GM18508 (cell line): ENCODE results near the gene GATA5.

Experiments
- ATAC-seq: cut with Tn5 transposase; IDR thresholded peaks from one replicate; pipeline ENCODE4 v1.9.1; 2021; ENCODE audit warnings: moderate number of reproducible peaks; ENCODE audit not compliant: insufficient read depth, unreplicated experiment

GATA5 gene

DNA sequence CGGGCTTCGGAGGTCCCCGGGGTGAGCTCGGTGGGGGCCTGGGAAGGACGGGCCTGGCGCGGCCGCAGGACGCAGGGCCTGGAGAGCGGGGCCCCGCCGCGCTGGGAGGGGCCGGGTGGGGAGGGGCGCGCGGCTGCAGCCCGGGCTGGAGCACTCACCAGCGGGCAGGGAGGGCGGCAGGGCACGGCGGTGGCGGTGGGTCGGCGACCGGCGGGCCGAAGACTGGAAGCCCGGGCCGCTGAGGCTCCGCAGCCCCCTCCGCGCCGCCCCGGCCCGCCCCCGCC, at the start of gene GATA5:
Gene GATA5 (minus strand): TSS at position 224 of the 284 bp plus-strand sequence. CDS start 474 bp downstream, outside the sequence.
- no peak for ATAC-seq

DNA sequence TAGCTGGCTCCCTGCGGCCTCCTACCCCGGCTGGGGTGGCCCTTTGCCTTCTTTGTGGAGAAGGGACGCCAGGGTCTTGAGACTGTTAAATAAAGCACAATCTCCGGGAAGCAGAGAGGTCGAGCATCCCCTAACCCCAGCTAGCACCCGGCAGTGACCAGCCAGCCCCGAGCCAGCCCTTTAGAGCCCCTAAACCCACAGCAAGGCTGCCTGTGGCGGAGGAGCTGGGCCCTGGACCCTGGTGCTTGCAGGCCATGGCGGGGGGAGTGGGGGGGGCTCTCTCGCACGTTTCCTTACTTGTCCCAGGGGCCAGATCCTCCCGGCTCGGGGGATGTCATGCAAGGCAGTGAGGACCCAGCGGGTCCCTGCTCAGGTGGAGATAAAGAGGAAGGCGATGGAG, 49.2 kb upstream of the GATA5 start:
- ATAC-seq = no peak

DNA sequence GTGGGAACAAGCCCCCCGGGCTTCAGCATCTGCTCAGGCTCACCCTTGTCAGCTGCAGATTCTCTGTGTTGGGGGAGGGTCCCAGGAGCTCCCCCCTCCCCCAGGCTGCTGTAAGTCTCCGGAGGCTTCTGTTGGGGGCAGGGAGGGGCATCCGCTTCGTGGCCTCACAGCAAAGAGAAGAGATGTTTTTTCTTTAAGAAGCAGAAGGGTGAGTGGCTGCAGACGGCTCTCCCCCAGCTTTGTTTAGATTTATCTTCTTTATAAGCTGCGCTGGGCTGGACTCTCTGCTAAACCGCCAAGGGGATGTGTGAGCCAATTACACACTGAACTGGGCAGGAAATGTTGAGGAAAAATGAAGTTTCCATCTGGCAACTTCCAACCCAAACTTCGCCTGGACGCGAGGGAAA, 48.7 kb upstream of the GATA5 start:
- no peak for ATAC-seq

DNA sequence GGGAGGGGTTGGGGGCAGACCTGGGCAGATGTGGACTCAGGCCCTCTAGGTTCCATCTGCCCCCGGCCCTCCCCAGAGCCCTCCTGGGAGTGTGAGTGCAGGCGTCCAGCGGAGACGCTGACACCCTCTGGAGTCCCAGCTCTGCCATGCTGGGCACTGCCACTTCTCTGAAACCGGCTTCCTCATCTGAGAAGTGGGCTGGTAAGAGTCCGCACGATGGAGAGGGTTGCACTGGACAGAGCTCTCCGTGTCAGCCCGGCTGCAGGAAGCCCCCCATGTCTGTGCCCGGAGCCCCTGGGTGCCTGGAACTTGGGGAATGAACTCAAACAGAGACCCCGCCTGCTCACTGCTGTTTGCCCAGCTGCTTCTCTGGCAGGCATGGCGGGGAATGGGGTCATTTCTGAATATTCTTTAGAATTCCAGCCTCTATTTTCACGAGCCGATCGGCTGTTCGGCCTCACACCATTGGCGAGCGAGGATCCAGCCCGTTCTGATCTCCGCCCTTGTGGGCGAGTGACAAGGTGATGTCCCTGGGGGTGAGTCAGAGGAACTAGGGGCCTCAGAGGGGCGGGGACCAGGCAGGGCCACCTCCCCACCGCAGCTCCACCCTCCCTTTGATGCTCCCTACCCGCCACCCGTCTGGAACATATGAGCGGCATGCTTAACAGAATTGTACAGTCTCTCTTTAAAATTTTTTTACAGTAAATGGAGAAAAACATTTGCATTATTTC, 47.8 kb upstream of the GATA5 start:
- ATAC-seq = no peak

- no peak for ATAC-seq
Measured at GRCh38 chr20:62522748-62523396, 47.1 kb upstream of the GATA5 start.

DNA sequence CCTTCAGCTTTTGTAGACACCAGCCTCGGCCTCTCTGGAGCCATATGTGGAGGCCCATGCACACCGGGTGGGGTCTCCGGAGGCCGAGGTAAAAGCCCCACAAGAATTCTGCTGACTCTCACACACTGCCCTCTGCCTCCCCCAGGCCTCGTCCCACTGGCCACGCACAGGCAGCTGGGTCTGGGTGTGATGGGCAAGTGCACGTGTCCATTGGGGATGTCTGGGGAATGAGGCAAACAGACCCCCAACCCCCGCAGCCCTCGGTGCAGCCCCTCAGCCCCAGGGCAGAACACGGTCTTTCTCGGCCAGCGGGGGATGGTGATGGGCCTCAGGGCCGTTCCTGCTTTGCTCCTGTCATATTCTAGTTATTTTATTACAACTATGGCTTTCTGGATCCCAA, 44.0 kb upstream of the GATA5 start:
- no peak for ATAC-seq

DNA sequence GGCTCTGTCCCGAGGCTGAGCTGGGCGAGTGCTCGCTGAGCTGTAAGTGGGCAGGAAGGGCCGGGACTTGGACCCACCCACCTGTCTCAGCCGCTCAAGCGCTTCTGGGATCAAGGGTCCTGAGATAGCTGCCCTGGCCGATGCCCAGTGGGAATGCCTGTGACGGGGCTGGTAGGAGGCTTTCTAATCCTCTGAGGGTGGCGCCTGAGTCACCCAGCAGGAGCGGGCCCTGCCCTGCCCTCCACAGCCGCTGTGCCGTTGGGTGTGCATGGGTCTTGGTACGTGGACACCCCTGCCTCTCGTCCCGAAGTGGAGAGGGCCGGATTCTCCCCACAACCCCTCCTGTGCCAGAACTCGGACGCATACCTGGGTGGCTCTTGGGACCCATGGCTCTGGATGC, 43.1 kb upstream of the GATA5 start:
- no peak for ATAC-seq

DNA sequence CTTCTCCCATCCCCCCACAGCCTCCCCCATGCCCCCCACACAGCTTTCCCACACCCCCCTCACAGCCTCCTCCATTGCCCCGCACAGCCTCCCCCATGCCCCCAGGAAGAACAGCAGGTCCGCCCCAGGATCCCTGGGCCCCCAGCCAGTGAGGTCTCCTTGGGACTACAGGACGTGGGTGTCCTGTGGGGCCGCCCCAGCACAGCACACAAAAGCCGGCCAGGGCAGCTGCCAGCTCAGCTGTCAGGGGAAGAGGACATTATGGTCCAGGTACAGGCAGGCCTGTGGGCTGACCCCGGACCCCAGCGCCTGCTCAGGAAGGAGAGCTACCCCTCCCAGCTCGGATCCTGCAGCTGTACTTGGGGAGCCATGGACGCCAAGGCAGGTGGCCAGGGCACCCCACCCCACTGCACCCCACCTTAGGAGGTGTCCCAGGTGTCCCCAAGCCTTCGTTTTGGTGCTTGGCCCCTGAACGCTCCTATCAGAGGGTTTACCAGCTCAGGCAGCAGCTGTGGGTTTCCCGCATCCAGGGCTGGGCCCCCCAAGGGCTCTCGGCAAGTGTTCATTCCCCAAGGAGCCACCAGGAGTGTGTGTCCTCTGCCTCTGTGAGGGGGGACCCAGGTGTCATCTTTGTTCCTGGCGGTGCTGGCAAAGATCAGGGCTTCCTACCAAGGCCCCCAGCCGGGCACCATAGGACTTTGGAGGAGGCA, 42.3 kb upstream of the GATA5 start:
- ATAC-seq = no peak

DNA sequence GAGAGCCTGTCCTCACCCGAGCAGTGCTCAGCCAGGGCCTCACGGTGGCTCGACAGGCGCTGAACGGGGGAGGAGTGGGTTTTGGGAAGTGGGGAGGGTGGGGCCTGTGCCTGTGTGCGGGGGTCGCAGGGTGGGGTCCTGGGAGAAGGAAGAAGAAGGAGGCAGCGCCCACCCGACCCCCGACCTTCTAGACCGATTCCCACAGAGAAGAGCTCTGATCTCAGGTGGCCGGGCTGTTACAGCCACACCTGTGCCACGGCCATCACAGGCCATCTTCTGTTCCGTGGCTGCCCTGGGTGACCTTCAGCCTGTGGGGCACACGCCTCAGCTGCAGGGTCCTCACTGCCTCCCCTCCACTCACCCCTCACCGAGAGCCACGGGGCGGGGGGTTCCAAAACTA, 41.4 kb upstream of the GATA5 start:
- ATAC-seq = no peak

DNA sequence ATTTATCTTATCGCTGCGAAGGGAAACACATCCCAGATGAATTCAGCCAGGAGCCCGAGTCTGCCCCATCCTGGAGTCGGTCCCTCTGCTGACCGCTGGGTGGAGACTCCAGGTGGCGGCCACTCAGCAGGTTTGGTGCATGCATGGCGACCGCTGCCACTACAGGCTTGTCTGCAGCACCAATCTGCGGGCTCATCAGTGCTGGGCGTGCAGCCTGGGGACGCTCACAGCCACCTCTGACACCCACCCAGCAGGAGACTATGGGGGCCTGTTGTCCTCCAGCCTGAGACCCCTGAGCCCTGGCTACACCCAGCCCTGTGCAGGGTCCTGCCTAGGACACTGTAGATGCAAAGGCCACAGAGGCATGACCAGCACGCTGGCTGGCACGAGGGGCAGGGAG, 40.5 kb upstream of the GATA5 start:
- ATAC-seq = no peak

DNA sequence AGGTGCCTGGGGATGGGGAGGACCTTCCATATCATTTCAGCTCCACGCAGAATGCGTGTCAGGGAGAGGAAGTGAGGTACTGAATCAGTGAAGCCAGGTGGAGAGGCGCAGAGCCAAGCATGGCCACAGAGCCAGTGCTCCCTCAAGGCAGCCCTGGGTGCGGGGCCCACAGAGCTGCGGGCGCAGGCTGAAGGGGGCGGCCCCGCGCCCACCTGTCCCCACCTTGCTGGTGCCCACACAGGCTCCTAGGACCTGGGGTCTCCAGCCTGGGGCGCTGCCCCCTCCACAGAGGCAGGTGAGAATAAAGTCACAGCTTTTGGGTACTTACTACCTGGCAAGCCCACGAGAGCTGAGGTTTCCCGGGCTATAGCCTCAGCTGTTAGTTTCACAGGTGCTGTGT, 40.0 kb upstream of the GATA5 start:
- no peak for ATAC-seq

DNA sequence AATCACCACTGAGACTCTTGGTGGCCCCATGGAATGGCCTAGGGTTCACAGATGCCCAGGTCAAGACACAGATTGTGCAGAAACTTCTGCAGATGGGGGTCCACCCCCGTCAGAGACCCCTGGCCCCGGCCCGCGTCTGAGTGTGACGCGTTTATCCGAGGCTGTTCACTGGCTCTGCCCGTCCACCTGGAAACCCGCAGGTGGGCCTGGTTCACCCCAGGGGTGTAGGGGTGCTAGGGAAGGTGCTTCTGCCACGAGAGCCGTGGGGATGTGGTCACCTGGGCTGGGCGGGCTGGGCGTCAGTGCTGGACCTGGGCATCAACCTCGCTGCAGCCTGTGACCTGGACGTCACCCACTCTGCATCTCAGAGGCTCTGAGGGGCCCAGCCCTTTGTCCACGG, 39.5 kb upstream of the GATA5 start:
- no peak for ATAC-seq

- no peak for ATAC-seq
Measured at GRCh38 chr20:62513991-62514390, 38.2 kb upstream of the GATA5 start.

DNA sequence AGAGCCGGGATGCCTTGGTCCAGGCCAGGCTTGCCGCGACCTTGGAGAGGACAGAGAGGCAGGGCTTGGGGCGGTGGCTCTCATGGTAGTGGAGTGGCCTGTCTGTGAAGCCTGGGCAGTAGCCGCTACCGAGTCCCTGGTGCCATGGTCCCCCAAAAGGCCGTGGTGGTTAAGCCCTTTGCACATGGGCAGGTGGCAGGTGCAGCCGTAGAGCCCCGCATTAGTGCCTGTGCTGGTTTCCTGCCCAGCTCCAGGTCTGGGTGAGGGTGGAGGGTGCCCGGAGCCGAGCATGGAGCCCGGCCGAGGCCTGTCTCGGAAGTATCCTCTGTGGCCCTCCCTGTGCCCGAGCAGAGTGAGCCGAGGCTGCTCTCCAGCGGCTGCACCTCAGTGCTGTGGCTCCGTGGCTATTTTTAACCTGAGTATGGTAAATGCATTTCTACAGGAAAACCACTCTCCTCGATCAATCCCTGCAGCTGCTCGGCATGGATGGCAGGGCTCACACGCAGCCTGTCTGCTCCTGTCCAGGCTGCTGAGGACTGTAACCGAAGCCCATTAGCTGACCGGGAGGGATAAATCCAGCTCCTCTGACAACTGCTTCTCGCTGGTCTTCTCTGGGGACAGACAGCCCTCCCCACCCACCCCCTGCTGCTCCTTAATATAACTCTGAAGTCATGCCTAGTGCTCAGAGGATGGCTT, 36.3 kb upstream of the GATA5 start:
- no peak for ATAC-seq

DNA sequence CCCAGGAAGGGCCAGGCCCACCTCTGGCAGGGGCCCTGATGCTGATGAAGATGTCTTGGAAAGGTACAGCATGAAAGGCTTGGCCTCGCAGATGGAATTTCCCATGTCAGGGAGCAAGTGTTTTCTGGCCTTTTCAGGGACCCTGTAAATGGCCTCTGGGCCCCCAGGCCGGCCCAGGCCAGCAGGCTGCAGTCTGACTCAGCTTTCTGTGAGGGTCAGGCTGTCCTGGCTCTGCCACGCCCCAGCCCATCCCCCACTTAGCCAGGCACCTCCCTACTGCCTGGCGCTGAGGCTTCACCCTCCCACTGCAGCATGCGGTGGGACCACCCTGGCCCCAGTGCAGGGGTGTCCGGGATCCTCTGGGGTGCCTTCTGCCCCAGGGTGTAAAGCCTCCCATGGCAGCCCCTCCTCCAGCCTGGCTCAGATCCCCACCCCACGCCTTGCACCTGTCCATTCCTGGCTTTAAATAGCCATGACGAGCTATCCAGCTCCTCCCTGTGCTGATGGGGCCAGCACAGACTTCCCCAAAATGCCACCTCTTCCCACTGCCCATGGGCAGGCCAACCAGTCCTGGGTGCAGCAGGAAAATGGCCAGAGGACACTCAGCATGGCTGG, 35.6 kb upstream of the GATA5 start:
- ATAC-seq = no peak

DNA sequence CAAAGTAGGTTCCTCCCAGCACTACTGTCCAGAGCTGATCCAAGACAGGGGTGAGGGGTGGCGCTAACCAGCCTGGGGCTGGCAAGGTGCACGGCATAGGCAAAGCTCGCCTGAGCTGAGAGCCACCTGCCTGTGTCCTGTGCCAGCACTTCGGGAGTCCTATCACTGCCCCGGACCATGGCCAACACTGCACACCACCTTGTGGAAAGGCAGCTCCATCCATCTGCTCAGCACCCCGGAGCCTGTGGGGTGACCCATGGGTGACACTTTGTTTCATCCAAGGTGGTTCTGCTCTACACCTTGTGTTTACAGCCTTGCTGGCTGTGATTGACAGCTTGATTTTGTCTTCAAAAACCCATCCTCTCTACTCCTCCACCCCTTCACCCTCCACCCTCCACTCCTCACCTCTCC, 32.9 kb upstream of the GATA5 start:
- ATAC-seq = no peak

DNA sequence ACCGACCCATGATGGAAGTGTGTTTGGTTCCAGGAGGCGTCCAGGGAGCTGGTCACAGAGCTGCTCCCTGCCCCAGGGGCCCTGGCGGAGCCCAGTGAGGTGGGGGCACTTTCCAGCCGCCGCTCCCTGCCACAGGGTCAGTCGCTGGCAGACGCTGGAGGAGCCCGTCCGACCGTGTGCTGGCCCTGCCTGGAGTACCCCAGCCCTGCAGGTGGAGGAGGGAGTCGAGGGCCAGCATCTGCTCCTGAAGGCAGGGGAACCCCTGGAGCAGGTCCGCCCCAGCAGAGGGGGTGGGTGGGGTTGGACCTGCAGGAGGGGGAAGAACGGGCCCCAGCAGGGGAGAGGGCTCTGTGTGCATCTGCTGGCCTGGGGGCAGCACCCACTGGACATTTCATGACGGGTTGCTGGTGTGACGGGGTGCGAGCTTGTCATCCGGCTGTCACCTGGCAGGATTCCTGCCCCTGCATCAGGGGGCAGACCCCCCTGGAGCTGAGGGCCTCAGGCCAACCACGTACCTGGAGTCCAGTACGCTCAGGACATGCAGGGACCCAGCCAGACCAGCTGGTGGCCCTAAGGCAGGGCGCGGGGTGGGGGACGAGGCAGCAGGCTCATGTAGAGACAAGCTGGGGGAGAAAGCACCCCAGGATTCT, 32.3 kb upstream of the GATA5 start:
- ATAC-seq = no peak

- ATAC-seq = no peak
Measured at GRCh38 chr20:62507323-62507722, 31.5 kb upstream of the GATA5 start.

DNA sequence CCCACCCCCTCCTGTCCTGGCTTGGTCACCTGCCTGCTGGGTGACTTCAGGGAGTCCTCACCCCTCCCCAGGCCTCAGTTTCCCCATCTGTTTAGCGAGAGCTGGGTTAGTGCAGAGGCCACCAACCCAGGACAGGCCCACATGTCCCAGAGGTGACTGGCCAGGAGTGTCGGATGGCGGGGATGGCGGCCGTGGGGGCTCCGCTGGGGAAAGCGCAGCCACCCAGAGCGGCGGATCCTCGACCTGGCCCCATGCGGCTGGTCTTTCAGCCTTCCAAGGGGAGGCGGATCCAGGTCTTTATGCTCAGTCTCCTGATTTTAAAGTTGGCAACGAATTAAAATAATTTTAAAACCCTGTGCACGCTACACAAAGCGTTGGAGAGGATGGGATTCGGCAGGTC, 31.0 kb upstream of the GATA5 start:
- ATAC-seq = no peak

DNA sequence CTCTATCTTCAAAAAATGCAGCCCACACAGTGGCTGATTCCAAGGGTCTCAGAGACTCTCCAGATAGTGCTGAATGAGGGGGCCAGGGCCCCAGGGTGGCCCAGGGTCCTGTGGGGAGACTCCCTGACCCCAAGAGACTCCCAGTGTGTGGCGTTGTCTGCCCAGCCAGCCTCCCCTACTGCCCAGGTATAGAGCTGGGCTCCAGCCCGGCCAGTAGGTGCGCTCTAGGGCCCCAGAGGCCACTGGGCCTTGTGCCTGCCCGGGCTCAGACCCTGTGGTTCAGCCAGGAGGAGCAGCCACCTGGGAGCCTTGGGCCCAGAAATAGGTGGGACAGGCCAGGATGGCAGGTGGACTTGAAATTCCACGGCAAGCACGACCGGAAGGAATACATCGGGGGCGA, 30.3 kb upstream of the GATA5 start:
- no peak for ATAC-seq
